SK-N-SH treated with all-trans-retinoic acid at 6 μM for 48 hours (cell line): ENCODE measurements around the gene ADGRL2.

ENCODE experiments used
- ATAC-seq: fragments of 200-7000 bp; cut with Tn5 transposase; 3 replicates; pipeline ENCODE4 v1.9.1; 2020; ENCODE audit warnings: mild to moderate bottlenecking, moderate library complexity
- ARNTL ChIP-seq: fragments of 450-650 bp; formaldehyde crosslinking; IDR thresholded peaks from 2 replicates; pipeline ENCODE4 v1.5.0; 2020; ENCODE audit warnings: low read depth, mild to moderate bottlenecking, moderate library complexity, borderline replicate concordance
- BACH2 ChIP-seq: fragments of 250-450 bp; sonication (Bioruptor Pico); IDR thresholded peaks from 2 replicates; pipeline ENCODE4 v1.9.0; 2021; ENCODE audit warnings: mild to moderate bottlenecking, borderline replicate concordance
- CSDC2 ChIP-seq: fragments of 250-450 bp; sonication (Bioruptor Pico); IDR thresholded peaks from 2 replicates; pipeline ENCODE4 v1.5.0; 2020; ENCODE audit warnings: mild to moderate bottlenecking, moderate library complexity
- GLIS3 ChIP-seq: fragments of 250-450 bp; sonication (Bioruptor Pico); IDR thresholded peaks from 2 replicates; pipeline ENCODE4 v1.5.0; 2020; ENCODE audit warnings: mild to moderate bottlenecking, moderate library complexity
- ISL1 ChIP-seq: fragments of 250-450 bp; sonication (Bioruptor Pico); IDR thresholded peaks from 2 replicates; pipeline ENCODE4 v2.1.2; 2022; ENCODE audit warnings: mild to moderate bottlenecking, moderate library complexity
- OSR1 ChIP-seq: fragments of 250-450 bp; sonication (Bioruptor Pico); IDR thresholded peaks from 2 replicates; pipeline ENCODE4 v1.8.0; 2022; ENCODE audit warnings: moderate library complexity, mild to moderate bottlenecking, inconsistent platforms
- PPARA ChIP-seq: fragments of 250-450 bp; sonication (Bioruptor Pico); IDR thresholded peaks from 2 replicates; pipeline ENCODE4 v1.5.0; 2020; ENCODE audit warnings: mild to moderate bottlenecking, borderline replicate concordance
- SNAI2 ChIP-seq: fragments of 250-450 bp; sonication (Bioruptor Pico); IDR thresholded peaks from 2 replicates; pipeline ENCODE4 v1.5.0; 2020; ENCODE audit warnings: mild to moderate bottlenecking, moderate library complexity
- TCF4 ChIP-seq: fragments of 250-450 bp; sonication (Bioruptor Pico); IDR thresholded peaks from 2 replicates; pipeline ENCODE4 v1.8.0; 2021; ENCODE audit warnings: mild to moderate bottlenecking, moderate library complexity, borderline replicate concordance
- TOX ChIP-seq: fragments of 250-450 bp; sonication (Bioruptor Pico); IDR thresholded peaks from 2 replicates; pipeline ENCODE4 v1.8.0; 2021; ENCODE audit warnings: mild to moderate bottlenecking, moderate library complexity, borderline replicate concordance
- ZC3H10 ChIP-seq: fragments of 250-450 bp; sonication (Bioruptor Pico); IDR thresholded peaks from 2 replicates; pipeline ENCODE4 v1.5.1; 2021; ENCODE audit warnings: mild to moderate bottlenecking, moderate library complexity
- ZFP30 ChIP-seq: fragments of 450-650 bp; formaldehyde crosslinking; IDR thresholded peaks from 2 replicates; pipeline ENCODE4 v1.5.0; 2022; ENCODE audit warnings: mild to moderate bottlenecking, moderate library complexity
- ZNF565 ChIP-seq: fragments of 450-650 bp; formaldehyde crosslinking; conservative IDR thresholded peaks from 2 replicates; pipeline ENCODE4 v1.5.0; 2020; ENCODE audit warnings: low read depth, mild to moderate bottlenecking, moderate library complexity
- ZNF70 ChIP-seq: fragments of 450-650 bp; formaldehyde crosslinking; IDR thresholded peaks from 2 replicates; pipeline ENCODE4 v1.5.0; 2020; ENCODE audit warnings: mild to moderate bottlenecking, moderate library complexity
- ZNF8 ChIP-seq: fragments of 450-650 bp; formaldehyde crosslinking; IDR thresholded peaks from 2 replicates; pipeline ENCODE4 v1.5.0; 2020; ENCODE audit warnings: mild to moderate bottlenecking, moderate library complexity
- TF ChIP-seq, protein P1 (sequence below): fragments of 250-450 bp; sonication (Bioruptor Pico); IDR thresholded peaks from 2 replicates; pipeline ENCODE4 v1.5.1; 2021; ENCODE audit warnings: mild to moderate bottlenecking, moderate library complexity
- TF ChIP-seq, protein P2 (sequence below): fragments of 250-450 bp; sonication (Bioruptor Pico); IDR thresholded peaks from 2 replicates; pipeline ENCODE4 v1.5.1; 2020; ENCODE audit warnings: low read depth, mild to moderate bottlenecking, moderate library complexity
- TF ChIP-seq, protein P3 (sequence below): fragments of 250-450 bp; sonication (Bioruptor Pico); IDR thresholded peaks from 2 replicates; pipeline ENCODE4 v1.8.0; 2020; ENCODE audit warnings: mild to moderate bottlenecking, moderate library complexity, borderline replicate concordance
- TF ChIP-seq, protein P4 (sequence below): fragments of 250-450 bp; sonication (Bioruptor Pico); IDR thresholded peaks from 2 replicates; pipeline ENCODE4 v1.8.0; 2021; ENCODE audit warnings: low read depth, mild to moderate bottlenecking, moderate library complexity, borderline replicate concordance
- TF ChIP-seq, protein P5 (sequence below): fragments of 250-450 bp; sonication (Bioruptor Pico); IDR thresholded peaks from 2 replicates; pipeline ENCODE4 v1.5.0; 2020; ENCODE audit warnings: mild to moderate bottlenecking, moderate library complexity

ADGRL2 gene

DNA sequence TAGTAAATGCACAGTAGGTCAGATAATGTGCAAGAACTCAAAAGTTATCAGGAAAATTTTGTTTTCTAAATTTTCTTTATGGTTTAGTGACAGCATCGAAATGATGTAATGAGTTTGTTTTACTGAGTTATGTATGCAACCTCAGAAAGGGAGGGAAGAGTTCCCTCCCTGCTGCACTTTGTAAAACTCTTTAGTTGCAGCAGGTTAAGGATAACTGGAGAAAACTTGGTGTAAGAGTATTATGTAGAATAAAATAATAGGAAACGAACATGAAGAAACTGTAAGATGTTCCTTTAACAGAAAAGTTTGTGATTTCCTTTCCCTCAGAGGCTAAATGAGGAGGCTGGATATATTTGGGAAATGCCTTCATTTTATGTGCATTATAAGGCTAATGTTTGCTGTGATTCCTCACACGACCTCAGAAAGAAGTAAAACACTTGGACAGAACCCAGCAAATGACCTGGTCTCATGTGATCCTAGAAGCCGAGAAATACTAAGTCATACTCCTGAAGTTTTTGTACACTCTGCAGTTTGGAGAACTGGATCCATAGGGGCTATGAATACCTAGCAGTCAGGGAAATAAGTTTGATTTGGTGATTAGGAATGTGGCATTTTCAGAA, 35.4 kb downstream of the ADGRL2 start (continued):
- TF ChIP-seq, protein P1, sequence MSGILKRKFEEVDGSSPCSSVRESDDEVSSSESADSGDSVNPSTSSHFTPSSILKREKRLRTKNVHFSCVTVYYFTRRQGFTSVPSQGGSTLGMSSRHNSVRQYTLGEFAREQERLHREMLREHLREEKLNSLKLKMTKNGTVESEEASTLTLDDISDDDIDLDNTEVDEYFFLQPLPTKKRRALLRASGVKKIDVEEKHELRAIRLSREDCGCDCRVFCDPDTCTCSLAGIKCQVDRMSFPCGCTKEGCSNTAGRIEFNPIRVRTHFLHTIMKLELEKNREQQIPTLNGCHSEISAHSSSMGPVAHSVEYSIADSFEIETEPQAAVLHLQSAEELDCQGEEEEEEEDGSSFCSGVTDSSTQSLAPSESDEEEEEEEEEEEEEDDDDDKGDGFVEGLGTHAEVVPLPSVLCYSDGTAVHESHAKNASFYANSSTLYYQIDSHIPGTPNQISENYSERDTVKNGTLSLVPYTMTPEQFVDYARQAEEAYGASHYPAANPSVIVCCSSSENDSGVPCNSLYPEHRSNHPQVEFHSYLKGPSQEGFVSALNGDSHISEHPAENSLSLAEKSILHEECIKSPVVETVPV: no peak
- no peak for TF ChIP-seq ZNF565 (CRISPR knock-in tag)
- TF ChIP-seq GLIS3 (CRISPR knock-in tag): no peak
- TF ChIP-seq ZFP30 (CRISPR knock-in tag): no peak
- TF ChIP-seq OSR1 (CRISPR knock-in tag): no peak
- TF ChIP-seq TCF4 (CRISPR knock-in tag): no peak
- TF ChIP-seq, all 23 proteins: peak for 0

DNA sequence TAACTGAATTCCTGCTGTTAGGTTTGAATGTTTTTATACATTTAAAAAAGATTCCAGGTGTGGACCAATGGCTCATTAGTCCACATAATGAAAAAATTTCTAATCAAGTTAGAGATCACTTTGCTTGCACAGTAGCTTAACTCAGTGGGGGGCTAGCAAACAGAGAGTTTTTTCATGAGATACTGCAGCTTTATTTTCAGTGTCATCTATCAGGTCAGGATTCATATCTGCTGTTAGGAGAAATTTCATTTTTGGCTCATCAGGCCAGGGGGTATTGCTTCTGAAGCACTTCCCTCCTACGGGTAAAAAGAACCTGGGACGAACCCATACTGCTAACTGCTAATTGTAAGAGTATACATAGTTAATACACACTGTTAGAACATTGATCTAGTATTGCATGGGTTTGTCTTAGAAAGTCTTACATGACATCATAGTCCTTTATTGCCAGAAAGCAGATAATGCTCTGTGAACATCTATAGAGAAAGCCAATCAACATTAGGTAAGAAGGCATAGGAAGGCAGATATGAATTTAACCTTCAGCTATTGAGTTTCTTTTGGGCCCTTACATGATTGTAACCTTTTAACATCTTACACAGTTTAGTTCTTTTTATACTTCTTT, 38.0 kb downstream of the ADGRL2 start:
- no peak for ATAC-seq
- TF ChIP-seq SNAI2 (no peak), ZC3H10 (no peak), ISL1 (CRISPR knock-in tag) (no peak), PPARA (CRISPR knock-in tag) (no peak), TOX (CRISPR knock-in tag) (no peak), ARNTL (CRISPR knock-in tag) (no peak), ZNF565 (CRISPR knock-in tag) (no peak), TCF4 (CRISPR knock-in tag) (no peak), ZNF8 (no peak), OSR1 (CRISPR knock-in tag) (no peak), BACH2 (no peak), CSDC2 (CRISPR knock-in tag) (no peak), ZNF70 (no peak)
- TF ChIP-seq, protein P2, sequence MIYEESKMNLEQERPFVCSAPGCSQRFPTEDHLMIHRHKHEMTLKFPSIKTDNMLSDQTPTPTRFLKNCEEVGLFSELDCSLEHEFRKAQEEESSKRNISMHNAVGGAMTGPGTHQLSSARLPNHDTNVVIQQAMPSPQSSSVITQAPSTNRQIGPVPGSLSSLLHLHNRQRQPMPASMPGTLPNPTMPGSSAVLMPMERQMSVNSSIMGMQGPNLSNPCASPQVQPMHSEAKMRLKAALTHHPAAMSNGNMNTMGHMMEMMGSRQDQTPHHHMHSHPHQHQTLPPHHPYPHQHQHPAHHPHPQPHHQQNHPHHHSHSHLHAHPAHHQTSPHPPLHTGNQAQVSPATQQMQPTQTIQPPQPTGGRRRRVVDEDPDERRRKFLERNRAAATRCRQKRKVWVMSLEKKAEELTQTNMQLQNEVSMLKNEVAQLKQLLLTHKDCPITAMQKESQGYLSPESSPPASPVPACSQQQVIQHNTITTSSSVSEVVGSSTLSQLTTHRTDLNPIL: no peak
- TF ChIP-seq, protein P1: no peak
- TF ChIP-seq, protein P3, sequence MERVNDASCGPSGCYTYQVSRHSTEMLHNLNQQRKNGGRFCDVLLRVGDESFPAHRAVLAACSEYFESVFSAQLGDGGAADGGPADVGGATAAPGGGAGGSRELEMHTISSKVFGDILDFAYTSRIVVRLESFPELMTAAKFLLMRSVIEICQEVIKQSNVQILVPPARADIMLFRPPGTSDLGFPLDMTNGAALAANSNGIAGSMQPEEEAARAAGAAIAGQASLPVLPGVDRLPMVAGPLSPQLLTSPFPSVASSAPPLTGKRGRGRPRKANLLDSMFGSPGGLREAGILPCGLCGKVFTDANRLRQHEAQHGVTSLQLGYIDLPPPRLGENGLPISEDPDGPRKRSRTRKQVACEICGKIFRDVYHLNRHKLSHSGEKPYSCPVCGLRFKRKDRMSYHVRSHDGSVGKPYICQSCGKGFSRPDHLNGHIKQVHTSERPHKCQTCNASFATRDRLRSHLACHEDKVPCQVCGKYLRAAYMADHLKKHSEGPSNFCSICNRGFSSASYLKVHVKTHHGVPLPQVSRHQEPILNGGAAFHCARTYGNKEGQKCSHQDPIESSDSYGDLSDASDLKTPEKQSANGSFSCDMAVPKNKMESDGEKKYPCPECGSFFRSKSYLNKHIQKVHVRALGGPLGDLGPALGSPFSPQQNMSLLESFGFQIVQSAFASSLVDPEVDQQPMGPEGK (CRISPR knock-in tag): no peak
- TF ChIP-seq, protein P4, sequence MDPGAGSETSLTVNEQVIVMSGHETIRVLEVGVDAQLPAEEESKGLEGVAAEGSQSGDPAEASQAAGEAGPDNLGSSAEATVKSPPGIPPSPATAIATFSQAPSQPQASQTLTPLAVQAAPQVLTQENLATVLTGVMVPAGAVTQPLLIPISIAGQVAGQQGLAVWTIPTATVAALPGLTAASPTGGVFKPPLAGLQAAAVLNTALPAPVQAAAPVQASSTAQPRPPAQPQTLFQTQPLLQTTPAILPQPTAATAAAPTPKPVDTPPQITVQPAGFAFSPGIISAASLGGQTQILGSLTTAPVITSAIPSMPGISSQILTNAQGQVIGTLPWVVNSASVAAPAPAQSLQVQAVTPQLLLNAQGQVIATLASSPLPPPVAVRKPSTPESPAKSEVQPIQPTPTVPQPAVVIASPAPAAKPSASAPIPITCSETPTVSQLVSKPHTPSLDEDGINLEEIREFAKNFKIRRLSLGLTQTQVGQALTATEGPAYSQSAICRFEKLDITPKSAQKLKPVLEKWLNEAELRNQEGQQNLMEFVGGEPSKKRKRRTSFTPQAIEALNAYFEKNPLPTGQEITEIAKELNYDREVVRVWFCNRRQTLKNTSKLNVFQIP (CRISPR knock-in tag): no peak
- TF ChIP-seq, protein P5, sequence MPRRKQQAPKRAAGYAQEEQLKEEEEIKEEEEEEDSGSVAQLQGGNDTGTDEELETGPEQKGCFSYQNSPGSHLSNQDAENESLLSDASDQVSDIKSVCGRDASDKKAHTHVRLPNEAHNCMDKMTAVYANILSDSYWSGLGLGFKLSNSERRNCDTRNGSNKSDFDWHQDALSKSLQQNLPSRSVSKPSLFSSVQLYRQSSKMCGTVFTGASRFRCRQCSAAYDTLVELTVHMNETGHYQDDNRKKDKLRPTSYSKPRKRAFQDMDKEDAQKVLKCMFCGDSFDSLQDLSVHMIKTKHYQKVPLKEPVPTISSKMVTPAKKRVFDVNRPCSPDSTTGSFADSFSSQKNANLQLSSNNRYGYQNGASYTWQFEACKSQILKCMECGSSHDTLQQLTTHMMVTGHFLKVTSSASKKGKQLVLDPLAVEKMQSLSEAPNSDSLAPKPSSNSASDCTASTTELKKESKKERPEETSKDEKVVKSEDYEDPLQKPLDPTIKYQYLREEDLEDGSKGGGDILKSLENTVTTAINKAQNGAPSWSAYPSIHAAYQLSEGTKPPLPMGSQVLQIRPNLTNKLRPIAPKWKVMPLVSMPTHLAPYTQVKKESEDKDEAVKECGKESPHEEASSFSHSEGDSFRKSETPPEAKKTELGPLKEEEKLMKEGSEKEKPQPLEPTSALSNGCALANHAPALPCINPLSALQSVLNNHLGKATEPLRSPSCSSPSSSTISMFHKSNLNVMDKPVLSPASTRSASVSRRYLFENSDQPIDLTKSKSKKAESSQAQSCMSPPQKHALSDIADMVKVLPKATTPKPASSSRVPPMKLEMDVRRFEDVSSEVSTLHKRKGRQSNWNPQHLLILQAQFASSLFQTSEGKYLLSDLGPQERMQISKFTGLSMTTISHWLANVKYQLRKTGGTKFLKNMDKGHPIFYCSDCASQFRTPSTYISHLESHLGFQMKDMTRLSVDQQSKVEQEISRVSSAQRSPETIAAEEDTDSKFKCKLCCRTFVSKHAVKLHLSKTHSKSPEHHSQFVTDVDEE (CRISPR knock-in tag): no peak
